HG02623 (cell line): ENCODE measurements around the gene KLRK1.
"Not testable (repeated sequence)": the region's sequence is repeated elsewhere in the genome, so short reads cannot be mapped to it uniquely, and the experiment has no call there.

Source experiments
- ATAC-seq: cut with Tn5 transposase; IDR thresholded peaks from one replicate; pipeline ENCODE4 v1.9.1; 2021; ENCODE audit warnings: moderate library complexity; ENCODE audit not compliant: unreplicated experiment

KLRK1 gene

DNA sequence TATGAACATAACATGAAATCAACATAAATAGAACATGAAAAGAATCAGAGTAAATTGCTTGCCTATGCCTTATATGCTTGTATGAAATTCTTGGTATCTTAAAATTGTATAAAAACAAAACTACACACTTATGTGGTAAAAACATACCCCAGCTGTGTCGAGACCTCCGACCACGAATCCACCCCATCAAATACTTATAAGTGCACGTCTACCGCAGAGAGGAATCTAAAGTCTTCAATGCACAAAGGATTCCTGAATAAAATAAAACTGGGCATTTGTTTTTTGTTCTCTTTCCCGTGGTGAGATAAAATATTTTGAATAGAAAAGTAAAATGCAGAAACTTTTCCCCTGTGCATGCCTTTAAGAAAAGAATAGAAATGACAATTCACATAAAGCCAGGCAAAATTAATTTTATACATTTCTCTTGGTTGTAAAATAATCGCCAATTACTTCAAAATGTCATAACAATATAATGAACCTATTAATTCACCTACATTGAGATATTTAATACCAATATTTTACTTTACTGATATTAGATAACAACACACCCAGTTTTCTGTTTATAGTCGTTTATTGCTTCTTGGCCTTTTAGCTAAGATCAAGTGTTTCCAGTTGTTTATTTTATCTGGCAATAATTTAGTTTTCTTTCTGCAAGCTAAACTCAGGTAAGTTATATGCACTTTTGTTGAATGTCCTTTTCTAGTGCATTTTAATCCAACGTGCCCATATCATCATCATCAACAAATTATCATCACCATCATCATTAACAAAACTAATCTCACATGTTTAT is 1.0 kb downstream of the KLRK1 start:
- ATAC-seq = no peak

DNA sequence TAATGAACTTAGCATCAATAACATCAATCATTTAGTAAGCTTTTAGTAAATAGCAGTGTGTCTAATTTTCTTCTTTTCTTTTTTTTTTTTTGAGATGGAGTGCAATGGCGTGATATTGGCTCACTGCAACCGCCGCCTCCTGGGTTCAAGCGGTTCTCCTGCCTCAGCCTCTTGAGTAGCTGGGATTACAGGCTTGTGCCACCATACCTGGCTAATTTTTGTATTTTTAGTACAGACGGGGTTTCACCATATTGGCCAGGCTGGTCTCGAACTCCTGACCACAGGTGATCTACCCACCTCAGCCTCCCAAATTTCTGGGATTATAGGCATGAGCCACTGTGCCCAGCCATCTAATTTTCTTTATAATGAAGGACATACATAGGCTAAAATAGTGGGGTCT is 2.3 kb downstream of the KLRK1 start:
- not testable (repeated sequence) for ATAC-seq

DNA sequence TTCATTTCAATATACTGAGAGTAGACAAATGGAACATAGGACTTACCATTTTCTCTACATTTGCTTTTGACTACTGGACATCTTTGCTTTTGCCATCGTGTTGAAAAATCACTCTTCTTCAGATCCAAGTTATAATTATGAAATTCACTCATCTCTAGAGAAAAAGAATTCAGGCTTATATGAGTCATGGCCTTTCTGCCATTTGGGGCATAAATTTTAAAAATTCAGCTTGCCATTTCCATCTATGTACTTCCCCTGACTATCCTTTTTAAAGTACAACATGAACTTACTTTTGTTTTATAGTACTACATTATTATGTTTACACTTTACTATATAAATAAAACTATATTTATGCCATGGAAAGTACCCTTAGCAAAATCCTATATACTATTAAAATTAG is 3.0 kb downstream of the KLRK1 start:
- no peak for ATAC-seq

DNA sequence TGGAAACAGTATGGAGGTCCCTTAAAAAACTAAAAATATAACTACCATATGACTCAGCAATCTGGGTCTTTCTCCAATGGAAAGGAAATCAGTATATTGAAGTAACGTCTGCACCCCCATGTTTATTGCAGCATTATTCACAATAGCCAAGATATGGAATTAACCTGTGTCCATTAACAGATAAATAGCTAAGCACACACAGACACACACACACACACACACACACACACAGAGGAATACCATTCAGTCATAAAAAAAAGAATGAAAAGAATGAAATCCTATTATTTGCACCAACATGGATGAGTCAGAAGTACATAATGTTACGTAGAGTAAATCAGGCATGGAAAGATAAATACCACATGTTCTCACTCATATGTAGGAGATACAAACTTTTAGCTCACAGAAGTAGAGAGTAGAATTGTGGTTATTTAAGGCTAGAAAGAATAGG is 4.7 kb downstream of the KLRK1 start:
- ATAC-seq = no peak

DNA sequence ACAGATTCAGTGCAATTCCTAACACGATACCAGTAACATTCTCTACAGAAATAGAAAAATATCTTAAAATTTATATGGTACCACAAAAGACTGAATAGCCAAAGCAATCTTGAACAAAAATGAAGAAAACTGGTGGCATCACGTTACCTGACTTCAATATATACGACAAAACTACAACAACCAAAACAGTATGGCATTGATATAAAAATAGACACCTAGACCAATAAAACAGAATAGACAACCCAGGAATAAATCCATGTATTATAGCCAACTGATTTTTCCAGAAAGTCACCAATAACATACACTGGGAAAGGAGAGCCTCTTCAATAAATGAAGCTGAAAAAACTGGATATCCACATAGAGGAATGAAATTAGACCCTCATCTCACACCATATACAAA is 5.7 kb downstream of the KLRK1 start:
- ATAC-seq = no peak

DNA sequence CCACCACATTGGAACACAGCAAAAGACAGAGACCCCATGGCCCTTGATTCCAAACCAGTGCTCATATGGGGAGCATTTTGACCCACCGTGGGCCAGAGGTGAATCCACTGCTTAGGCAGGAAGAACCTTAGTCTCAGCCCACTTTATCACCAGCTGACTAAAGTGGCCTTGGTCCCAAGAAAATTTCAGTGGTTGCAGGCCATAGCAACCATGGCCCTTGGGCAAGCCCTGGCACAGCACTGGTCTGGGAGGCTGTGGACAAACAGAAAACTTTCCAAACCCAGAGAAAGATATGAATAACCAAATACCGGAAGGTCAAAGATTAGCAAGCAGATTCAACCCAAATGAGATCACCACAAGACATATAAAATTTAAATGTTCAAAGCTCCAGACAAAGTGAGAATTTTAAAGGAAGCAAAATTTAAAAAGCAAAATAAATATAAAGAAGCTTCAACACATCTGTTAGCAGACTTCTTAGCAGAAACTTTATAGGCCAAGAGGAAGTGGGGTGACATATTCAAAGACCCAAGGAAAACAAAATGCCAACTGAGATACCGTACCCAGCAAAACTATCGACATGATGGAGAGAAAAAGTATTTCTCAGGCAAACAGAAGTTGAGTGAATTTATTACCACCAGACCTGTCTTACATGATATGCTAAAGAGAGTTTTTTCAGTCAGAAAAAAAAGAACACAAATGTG is 7.8 kb downstream of the KLRK1 start:
- ATAC-seq = no peak

DNA sequence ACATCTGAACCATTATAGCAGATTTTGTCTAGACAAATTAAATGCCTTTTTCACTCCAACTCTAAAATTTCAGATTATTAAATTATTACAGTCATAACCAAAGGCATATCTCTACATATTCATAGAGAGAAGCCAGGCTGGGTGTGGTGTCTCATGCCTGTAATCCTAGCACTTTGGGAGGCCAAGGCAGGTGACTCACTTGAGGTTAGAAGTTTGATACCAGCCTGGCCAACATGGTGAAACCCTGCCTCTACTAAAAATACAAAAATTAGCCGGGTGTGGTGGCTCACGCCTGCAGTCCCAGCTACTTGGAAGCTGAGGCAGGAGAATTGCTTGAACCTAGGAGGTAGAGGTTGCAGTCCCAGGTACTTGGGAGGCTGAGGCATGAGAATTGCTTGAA is 11.1 kb downstream of the KLRK1 start:
- ATAC-seq = not testable (repeated sequence)

DNA sequence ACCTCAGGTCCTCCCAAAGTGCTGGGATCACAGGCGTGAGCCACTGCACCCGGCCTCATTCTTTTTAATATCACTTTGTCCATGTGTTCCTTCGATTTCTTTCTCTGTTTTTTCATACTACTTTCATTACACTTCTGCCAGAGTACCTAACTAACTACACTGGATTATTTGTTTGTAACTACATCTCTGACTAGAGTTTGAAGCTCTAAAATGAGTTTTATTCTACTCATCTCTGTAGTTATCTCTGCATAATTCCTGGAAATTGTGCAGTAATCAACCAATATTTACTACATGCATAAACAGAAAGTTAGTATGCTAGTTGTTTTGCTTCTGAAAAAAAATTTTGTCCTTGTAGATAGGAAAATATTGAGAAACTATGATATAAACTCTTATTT is 15.2 kb downstream of the KLRK1 start:
- no peak for ATAC-seq

DNA sequence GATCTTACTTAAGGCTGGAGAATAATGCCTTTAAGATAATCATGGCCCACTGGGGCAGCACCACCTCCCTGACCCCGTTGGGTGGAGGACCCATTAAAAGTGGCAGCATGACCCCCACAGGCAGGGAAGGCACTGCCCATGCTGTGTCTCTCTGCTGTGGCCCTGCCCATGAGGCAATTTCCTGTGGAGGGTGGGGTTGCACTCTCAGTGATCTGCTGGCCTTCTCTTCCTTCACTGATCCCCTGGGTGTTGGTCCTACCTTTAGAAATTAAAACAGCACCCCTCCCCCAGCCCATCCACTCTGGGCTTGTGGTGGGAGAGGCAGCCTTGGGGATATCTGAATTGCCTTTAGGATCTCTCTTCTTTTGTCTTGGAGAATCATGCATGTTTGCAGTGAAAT is 17.3 kb downstream of the KLRK1 start:
- no peak for ATAC-seq

DNA sequence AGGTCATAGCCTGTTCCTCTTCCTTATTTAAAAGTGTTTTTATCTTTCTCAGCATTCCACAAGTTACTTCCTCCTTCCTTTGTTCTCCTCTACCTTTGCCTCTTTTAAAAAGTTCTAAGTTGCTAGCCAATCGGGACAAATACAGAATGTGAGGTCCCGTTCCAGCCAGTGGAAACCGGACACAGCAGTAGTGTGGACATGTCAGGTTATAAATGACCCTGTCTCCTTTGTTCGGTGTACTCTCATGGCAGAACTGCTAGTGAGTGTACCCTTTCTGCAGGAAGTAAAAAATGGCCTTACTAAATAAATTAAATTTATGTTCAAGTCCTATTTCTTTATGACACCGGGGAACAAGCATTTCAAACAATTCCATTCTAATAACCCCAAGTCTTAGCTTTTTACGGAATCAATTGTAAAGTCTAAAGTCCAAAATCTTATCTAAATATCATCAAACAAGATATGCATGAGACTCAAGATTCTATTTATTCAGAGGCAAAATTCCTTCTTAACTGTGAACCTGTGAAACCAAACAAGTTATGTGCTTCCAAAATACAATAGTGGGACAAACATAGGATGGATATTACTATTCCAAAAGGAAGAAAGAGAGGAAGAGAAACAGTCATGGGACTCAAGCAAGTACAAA is 17.8 kb downstream of the KLRK1 start:
- not testable (repeated sequence) for ATAC-seq

DNA sequence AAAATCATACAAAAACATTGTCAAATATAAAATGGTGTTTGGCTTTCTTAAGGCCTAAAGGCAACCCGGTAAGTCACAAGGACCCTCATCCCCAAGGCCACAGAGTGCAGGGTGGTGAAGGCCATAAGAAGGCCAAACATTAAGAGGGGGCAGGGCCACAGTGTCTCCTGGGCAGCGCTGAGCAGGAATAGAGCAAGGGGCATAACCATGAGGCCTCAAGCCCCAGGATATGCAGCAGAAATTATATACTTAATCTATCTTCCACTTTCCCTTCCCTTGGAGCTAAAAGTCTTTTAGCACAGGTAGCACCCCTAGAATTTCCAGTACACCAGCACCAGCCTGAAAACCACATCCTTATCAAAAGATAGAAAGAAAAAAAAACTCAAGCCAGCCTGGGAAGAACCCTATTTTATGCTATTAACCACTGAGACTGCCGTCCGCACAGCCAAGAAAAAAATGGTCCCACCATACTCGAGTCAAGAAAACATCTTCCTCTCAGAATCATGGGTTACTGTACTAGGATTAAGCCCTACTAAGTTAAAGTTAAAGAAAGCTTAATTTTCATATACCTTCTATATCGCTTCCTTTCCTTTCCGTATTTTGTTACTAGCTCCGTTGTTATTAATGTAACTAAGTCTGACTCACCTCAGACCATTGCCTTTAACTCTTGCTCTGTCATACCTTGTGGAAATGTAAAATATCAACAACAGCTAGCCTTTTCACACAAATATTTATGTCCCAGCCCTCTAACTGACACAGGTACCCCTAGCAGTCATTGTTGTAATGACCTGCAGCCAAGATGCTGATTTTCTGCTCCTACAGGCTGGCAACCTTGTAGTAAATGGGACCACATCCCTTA is 20.1 kb downstream of the KLRK1 start:
- ATAC-seq = no peak

DNA sequence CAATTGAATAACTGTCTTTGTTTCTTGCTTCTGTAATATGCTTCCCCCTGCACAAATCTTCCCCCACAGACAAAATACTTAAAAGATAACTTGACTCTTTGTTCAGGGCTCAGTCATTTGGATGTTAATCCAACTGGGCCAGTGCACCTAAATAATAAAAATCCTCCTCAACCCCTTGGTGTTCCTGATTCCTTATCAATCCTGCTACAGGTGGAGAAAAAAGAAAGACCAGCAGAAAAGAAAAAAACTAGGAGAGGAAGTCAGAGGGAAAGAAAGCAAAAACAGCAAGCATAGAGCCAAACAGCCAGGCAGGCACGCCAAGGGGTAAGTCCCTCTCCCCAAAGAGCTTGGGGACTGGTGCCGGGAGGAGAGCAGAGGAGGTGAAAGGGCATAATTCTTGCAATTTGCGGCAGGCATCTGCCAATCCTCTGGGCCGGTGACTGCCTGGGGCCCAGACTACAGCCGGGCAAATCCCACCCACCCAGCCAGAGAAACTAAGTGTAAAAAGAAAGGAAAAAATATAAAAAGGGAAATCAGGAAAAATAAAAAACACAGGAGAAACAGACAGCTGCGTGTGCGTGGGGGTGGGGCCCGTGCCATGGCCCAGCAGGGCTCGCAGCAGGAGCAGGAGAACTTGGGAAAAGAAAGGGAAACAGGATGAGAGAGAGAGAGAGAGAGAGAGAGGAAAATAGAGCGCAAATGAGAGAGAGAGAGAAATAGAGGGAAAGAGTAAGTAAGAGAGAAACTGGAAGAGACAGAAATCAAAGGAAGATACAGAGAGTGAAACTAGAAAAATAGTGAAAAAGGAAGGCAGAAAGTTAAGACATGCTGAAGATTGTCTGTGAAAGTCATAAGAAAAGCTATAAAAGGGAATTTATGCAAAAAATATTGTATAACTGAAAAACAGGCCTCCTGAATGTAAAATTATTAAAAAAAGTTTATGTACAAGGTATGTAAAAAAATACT is 21.4 kb downstream of the KLRK1 start:
- no peak for ATAC-seq

DNA sequence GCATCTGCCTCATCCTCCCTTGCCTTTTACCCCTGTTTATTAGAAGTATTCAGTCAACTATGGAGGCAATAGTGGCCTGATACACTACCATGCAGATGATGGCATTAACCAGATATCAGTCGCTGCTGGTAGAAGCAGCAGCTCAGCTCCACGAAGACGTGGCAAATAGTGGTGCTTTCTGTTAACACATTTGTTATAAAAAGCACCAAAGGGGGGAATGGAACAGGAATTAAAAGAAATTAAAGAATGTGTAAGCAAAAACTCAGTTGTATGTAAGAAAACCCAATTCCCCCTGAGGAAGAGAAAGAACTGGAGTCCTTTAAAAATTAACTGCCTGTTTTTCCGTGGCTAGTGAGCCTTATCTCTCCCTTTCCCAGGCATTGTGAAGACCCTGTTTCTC is 22.1 kb downstream of the KLRK1 start:
- not testable (repeated sequence) for ATAC-seq

DNA sequence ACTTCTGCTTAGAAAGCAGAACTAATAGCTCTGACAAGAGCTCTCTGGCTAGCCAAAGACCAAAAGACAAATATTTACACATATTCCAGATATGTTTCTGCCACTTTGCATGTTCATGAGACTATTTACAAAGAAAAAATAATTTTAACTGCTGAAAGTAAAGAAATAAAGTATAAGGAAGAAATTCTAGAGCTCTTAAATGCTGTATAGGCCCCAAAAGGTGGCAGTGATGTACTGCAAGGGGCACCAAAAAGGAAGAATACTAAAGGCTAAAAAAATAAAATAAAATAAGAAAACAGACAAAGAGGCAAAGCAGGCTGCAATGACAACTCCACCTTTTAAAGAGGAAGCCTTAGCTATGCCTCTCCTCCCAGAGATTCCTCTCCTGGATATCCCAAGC is 23.0 kb downstream of the KLRK1 start:
- ATAC-seq = no peak

DNA sequence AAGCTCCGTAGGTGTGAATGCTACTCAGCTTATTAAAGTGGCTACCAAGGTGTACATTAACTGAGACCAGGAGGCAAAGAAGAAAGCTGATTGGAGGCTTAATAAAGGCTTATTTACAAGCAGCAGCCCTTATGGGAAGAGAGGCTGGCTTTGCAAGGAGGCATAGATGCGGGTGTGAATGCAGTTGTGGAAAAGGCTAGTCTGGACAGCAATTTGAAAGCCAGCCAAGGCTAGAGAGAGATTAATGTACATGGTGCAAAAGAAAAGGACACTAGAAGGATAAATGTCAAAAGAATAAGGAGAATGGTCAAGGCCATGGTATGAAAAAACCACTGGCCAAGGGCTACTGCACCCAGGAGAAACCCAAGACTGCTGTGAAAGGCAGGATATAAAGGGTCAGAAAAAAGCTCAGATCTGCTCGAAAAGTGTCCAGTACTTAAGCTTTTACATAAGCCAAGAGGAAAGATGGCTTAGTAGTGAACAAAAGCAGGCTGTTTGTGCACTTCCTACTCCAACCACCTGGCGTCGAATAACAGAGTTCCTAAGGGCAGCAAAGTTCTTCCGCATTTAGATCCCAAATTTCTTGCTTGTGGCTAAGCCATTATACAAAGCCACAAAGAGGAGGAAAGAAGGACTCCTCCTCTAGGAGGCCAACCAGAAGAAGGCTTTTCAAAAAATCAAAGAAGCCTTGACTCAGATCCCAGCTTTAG is 24.0 kb downstream of the KLRK1 start:
- ATAC-seq = no peak

DNA sequence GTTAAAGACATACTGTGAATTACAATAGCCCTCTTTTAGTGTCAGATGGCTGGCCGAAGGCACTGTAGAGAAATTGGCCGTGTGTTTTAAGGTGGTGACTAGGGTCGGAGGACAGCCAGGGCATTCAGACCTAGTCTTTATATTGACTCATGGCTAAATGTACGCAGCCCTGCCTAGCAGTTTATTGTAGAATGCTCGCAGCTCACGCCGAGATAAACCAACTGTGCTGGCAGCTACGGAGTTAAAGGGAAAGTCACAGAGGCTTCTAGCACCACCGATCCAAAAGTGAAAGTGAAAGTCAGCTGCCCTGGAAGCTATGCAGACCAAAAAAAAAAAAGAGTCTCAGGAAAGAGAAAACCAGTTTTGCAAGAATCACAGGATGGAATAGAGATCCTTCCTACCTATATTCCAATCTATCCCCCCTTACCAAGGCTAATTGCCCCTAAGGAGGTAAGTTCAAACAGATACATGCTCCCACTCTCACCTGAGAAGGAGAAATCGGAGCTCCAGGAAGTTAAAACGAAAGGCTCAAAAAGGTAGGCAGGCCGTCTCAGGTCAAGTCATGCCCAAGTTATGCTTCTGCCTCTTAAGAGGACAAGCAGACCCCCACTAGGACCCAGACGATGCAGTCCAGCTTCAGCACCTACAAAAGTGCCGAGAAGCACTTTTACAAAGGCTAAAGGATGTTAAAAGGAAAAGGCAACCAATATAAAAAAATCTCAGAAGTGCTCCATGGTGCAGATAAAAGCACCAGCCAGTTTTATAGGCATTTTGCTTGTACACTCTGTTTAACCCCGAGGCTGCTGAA is 24.8 kb downstream of the KLRK1 start:
- ATAC-seq = peak; percentile 51

DNA sequence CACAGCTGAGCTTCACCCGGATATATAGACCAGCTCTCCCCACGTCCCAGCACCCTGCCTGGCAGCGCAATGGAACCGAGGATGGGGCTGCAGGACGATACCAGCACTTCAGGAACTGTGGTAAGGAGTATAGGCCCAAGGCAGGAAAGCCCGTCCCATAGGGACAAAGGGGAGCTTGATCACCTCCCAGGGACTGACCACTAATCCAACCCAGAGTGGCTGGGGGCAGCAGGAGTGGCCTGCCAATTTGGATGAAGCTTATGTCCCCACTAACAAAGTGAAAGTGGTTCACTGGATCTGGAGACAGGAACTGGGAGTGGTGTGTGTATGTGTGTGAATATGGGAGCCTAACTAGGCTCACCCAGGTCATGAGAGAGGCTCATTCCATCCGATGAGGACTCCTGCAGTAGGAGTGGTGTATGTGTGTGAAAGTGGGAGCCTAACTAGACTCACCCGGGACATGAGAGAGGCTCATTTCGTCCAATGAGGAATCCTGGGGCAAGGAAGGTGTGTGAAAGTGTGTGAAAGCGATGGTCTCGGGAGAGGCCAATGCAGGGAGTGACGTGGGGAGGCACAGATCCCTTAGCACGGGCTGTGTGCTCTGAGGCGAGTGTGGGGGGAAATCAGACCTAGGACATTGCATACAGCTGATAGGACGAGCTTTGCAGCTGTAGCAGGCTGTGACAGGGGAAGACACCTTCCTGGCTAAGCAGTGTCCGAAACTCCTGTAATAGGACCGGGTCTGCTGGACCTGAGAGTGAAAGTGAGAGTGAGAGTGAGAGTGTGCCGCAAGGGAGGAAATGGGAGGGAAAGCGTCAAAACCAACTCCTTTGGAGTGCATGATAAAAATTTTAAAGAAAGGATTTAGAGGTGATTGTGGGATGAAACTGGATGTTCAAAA is 25.7 kb downstream of the KLRK1 start:
- peak; percentile 87 for ATAC-seq

DNA sequence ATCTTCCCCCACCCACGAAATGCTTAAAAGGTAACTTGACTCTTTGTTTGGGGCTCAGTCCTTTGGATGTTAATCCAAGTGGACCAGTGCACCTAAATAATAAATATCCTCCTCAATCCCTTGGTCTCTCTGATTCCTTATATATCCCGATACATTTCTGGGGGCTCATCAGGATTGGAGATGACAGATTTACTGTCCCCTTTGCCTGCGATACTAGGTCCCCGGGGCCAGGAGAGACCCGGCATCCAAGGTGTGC is 26.3 kb downstream of the KLRK1 start:
- no peak for ATAC-seq
